HCT116 (cell line): ENCODE data around the gene FTO. TPM values are rescaled to one million over a fixed set of nuclear protein-coding genes. Genes with fewer than 3 reads are reported as not detected.

Source experiments
- ATAC-seq: fragments of 200-7000 bp; cut with Tn5 transposase; 2 replicates; pipeline ENCODE4 v1.9.1; 2020; ENCODE audit warnings: mild to moderate bottlenecking, moderate library complexity
- BruUV-seq: library from RNA; stranded (reverse); fragments of 400-500 nt; replicated peaks from 2 replicates; lab custom pipeline; 2021; lab: Mats Ljungman, UMichigan
- CTCF ChIA-PET: fragments of 300-600 bp; sonication (Branson Sonifier 250); formaldehyde crosslinking; loops from one replicate; lab custom pipeline; 2021; ENCODE audit warnings: antibody characterized with exemption; lab: Charles Lee
- POLR2A ChIA-PET: fragments of 300-600, 350-600 bp; sonication (Branson Sonifier 250); formaldehyde crosslinking; loops from one replicate; lab custom pipeline; 2021; ENCODE audit warnings: antibody characterized with exemption; lab: Charles Lee
- RAD21 ChIA-PET, 2 experiments: fragments of 300-600 bp; sonication (Branson Sonifier 250); formaldehyde crosslinking; loops; one replicate each; lab custom pipeline; 2023; ENCODE audit warnings: low total read pairs in 2 of 2; ENCODE audit not compliant: uncharacterized antibody in 2 of 2, unreplicated experiment in 2 of 2, low non-redundant PET in 1 of 2; lab: Charles Lee
- DNase-seq: peaks from one replicate; pipeline ENCODE4 v3.0.0-alpha.2; 2010; ENCODE audit warnings: low read depth, low spot score
- H2AFZ ChIP-seq: fragments of 200-600 bp; shearing (Covaris generic), sonication (generic); 2 replicates; pipeline ENCODE4 v1.6.1; 2017; ENCODE audit warnings: low read depth, mixed run types, mixed read lengths, antibody characterized with exemption, low read length; ENCODE audit not compliant: poor library complexity, severe bottlenecking
- H3K27ac ChIP-seq: 2 replicates; pipeline ENCODE4 v1.5.1; 2012; ENCODE audit warnings: low read depth, low read length
- H3K27me3 ChIP-seq: fragments of 200-600 bp; sonication (generic); 2 replicates; pipeline ENCODE4 v1.6.1; 2016; ENCODE audit warnings: mixed run types, low read length, mixed read lengths; ENCODE audit not compliant: insufficient read depth
- H3K36me3 ChIP-seq, 2 experiments: fragments of 200-500 bp in 1 of 2; fragments of 200-600 bp in 1 of 2; sonication (Bioruptor generic) in 1 of 2; sonication (generic) in 1 of 2; 2 replicates each; pipeline versions ENCODE4 v1.5.1 to v1.6.1; 2014 to 2016; ENCODE audit warnings: low read length in 2 of 2, inconsistent platforms in 1 of 2, mixed read lengths in 1 of 2, mixed run types in 1 of 2; ENCODE audit not compliant: insufficient read depth in 2 of 2, control insufficient read depth in 1 of 2
- H3K4me1 ChIP-seq, 2 experiments: fragments of 200-600 bp in 1 of 2; sonication (generic) in 1 of 2; 2 replicates each; pipeline versions ENCODE4 v1.5.1 to v1.6.1; 2012 to 2017; ENCODE audit warnings: low read length in 2 of 2, inconsistent platforms in 1 of 2, mild to moderate bottlenecking in 1 of 2, mixed read lengths in 1 of 2, mixed run types in 1 of 2, moderate library complexity in 1 of 2; ENCODE audit not compliant: insufficient read depth in 2 of 2, control insufficient read depth in 1 of 2
- H3K4me2 ChIP-seq: fragments of 200-600 bp; sonication (generic); 2 replicates; pipeline ENCODE4 v1.6.1; 2017; ENCODE audit warnings: mixed run types, low read length, mixed read lengths
- H3K4me3 ChIP-seq, 2 experiments: fragments of 200-600 bp in 1 of 2; sonication (generic) in 1 of 2; replicated peaks in 1 of 2; 2 replicates each; pipeline ENCODE4 v1.5.1; 2011 to 2016; ENCODE audit warnings: low read length in 2 of 2, control low read depth in 1 of 2, low read depth in 1 of 2, mild to moderate bottlenecking in 1 of 2, mixed read lengths in 1 of 2, mixed run types in 1 of 2
- H3K79me2 ChIP-seq: fragments of 200-600 bp; sonication (generic); 2 replicates; pipeline ENCODE4 v1.6.1; 2017; ENCODE audit warnings: mild to moderate bottlenecking, mixed run types, low read length, moderate library complexity, mixed read lengths; ENCODE audit not compliant: insufficient read depth
- H3K9ac ChIP-seq: fragments of 200-600 bp; sonication (generic); 2 replicates; pipeline ENCODE4 v1.6.1; 2016; ENCODE audit warnings: low read length, mixed read lengths
- H3K9me2 ChIP-seq: fragments of 200-600 bp; sonication (generic), shearing (Covaris generic); 2 replicates; pipeline ENCODE4 v1.6.1; 2017; ENCODE audit warnings: mixed run types, mild to moderate bottlenecking, moderate library complexity; ENCODE audit not compliant: insufficient read depth
- H3K9me3 ChIP-seq, 2 experiments: fragments of 200-500 bp in 1 of 2; fragments of 200-600 bp in 1 of 2; sonication (Bioruptor generic) in 1 of 2; sonication (generic) in 1 of 2; 2 replicates each; pipeline ENCODE4 v1.6.1; 2014 to 2017; ENCODE audit warnings: low read length in 2 of 2, mixed read lengths in 2 of 2, inconsistent platforms in 1 of 2, low read depth in 1 of 2, mild to moderate bottlenecking in 1 of 2, mixed run types in 1 of 2, moderate library complexity in 1 of 2; ENCODE audit not compliant: control insufficient read depth in 1 of 2, insufficient read depth in 1 of 2
- H4K20me1 ChIP-seq: fragments of 200-600 bp; sonication (generic), shearing (Covaris generic); 2 replicates; pipeline ENCODE4 v1.6.1; 2017; ENCODE audit warnings: mixed run types, mild to moderate bottlenecking, moderate library complexity; ENCODE audit not compliant: insufficient read depth
- CBX3 ChIP-seq: IDR thresholded peaks from 2 replicates; pipeline ENCODE4 v1.6.1; 2012; ENCODE audit warnings: low read depth
- CEBPB ChIP-seq: IDR thresholded peaks from 2 replicates; pipeline ENCODE4 v1.6.1; 2012; ENCODE audit warnings: low read depth
- EGR1 ChIP-seq: IDR thresholded peaks from 2 replicates; pipeline ENCODE4 v1.6.1; 2012; ENCODE audit warnings: low read depth
- ELF1 ChIP-seq: IDR thresholded peaks from 2 replicates; pipeline ENCODE4 v1.6.1; 2012; ENCODE audit warnings: low read depth, borderline replicate concordance
- EZH2 ChIP-seq: fragments of 200-600 bp; sonication (generic); IDR thresholded peaks from 2 replicates; pipeline ENCODE4 v1.6.1; 2017; ENCODE audit warnings: antibody characterized with exemption, mixed run types
- EZH2phosphoT487 ChIP-seq: fragments of 200-600 bp; IDR thresholded peaks from 2 replicates; pipeline ENCODE4 v1.6.1; 2018; ENCODE audit warnings: antibody characterized with exemption, borderline replicate concordance
- FOSL1 ChIP-seq: IDR thresholded peaks from 2 replicates; pipeline ENCODE4 v1.6.1; 2012; ENCODE audit warnings: low read depth
- JUND ChIP-seq: IDR thresholded peaks from 2 replicates; pipeline ENCODE4 v1.6.1; 2012
- POLR2AphosphoS5 ChIP-seq: IDR thresholded peaks from 2 replicates; pipeline ENCODE4 v1.6.1; 2011; ENCODE audit warnings: mild to moderate bottlenecking, low read depth, low read length, moderate library complexity
- REST ChIP-seq: IDR thresholded peaks from 2 replicates; pipeline ENCODE4 v1.6.1; 2012; ENCODE audit warnings: low read depth
- ZBTB33 ChIP-seq: IDR thresholded peaks from 2 replicates; pipeline ENCODE4 v1.6.1; 2011; ENCODE audit warnings: mild to moderate bottlenecking, low read length, moderate library complexity; ENCODE audit not compliant: insufficient replicate concordance; ENCODE audit errors: extremely low read depth
- ZFX ChIP-seq: fragments of 450-650 bp; IDR thresholded peaks from 2 replicates; pipeline ENCODE4 v1.6.1; 2017
- intact Hi-C: fragments of 100-400 bp; cut with micrococcal nuclease; formaldehyde crosslinking; loops from 2 replicates; pipeline ENCODE4 v1.10.0; 2022
- total RNA-seq: library from RNA; stranded (reverse); gene quantifications from one replicate; pipeline ENCODE4 v1.2.1, GENCODE V29; 2021; ENCODE audit not compliant: unreplicated experiment
- TF ChIP-seq, protein P1 (sequence below): IDR thresholded peaks from 2 replicates; pipeline ENCODE4 v1.6.1; 2012

The FTO gene
- total RNA-seq, 1 experiment from 2014 or later: 55.2 TPM

- TF ChIP-seq ZBTB33: no peak
- TF ChIP-seq, all 23 proteins: peak for 0
Observed at GRCh38 chr16:54062361-54063278, 358.7 kb downstream of the FTO start (continued).

DNA sequence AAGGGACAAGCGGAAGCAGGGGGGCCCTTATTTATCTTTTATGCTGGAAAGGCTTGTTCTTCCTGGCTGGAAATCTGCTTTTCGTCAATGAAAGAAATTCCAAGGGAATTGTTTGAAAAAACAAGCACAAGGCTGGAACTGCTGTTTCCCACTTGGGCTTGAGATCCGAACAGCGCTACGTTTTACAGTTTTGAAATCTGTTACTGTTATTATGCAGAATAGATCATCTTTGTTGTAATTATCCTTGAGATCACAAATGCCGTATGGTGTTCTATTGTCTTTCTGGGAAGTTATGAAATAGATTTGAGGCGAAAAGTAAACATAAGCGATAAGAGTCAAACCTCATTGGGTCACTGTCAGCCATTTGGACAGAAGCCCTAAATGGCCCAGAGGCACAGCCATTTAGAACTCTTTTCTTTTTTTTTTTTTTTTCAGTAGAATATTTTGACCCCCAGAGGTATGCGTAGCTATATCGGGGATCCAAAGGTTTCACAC lies 359.4 kb downstream of the FTO start:
- BruUV-seq: no TSS peak
- intact Hi-C loops: no loop called here
- Histone ChIP-seq H3K27me3 (no peaks in the 10 kb centered on the region), H3K4me2 (no peak overlapping the region), H3K36me3 (no peaks in the 10 kb centered on the region), H3K9me2 (no peaks in the 10 kb centered on the region), H3K27ac (no peak overlapping the region), H3K9ac (no peak overlapping the region), H3K4me3 (no peak overlapping the region), H3K9me3 (no peaks in the 10 kb centered on the region), H3K79me2 (no peaks in the 10 kb centered on the region), H2AFZ (no peak overlapping the region), H4K20me1 (no peaks in the 10 kb centered on the region), H3K4me1 (peaks cover 0 to 7% of the 10 kb centered on the region in 2 experiments; a peak in 2 of 4 replicates)
- ChIA-PET POLR2A (no interaction called here), RAD21 (no interaction called here), CTCF (no interaction called here)
- DNase-seq (no peak), ATAC-seq (no peak)
- TF ChIP-seq JUND: no peak
- TF ChIP-seq, protein P1, sequence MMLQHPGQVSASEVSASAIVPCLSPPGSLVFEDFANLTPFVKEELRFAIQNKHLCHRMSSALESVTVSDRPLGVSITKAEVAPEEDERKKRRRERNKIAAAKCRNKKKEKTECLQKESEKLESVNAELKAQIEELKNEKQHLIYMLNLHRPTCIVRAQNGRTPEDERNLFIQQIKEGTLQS: no peak
- TF ChIP-seq CEBPB: no peak
- no peak for TF ChIP-seq ZFX
- no peak for TF ChIP-seq FOSL1
- TF ChIP-seq REST: no peak
- TF ChIP-seq CBX3: no peak
- no peak for TF ChIP-seq ZBTB33
- TF ChIP-seq EZH2: no peak
- no peak for TF ChIP-seq ELF1
- no peak for TF ChIP-seq EGR1
- no peak for TF ChIP-seq EZH2phosphoT487
- no peak for TF ChIP-seq POLR2AphosphoS5
